Stomach (tissue), 9 donors: ENCODE results near the gene CHST13. TPM values are rescaled to one million over a fixed set of nuclear protein-coding genes. Genes with fewer than 3 reads are reported as not detected.

Experiments used
- DNase-seq, 2 donors: peaks; one replicate each; pipeline versions ENCODE4 v3.0.0 to v3.0.0-alpha.2; 2013 to 2019
- H3K27ac ChIP-seq, 5 donors: fragments of 200-600 bp in 4 of 5; sonication (generic) in 4 of 5; one replicate each; pipeline ENCODE4 v1.5.1; 2013 to 2019; ENCODE audit warnings: mild to moderate bottlenecking in 1 of 5, moderate library complexity in 1 of 5
- H3K27me3 ChIP-seq, 3 donors: fragments of 200-600 bp; sonication (generic); one replicate each; pipeline ENCODE4 v1.5.1; 2017 to 2019; ENCODE audit warnings: mixed run types in 1 of 3
- H3K36me3 ChIP-seq, 4 donors: fragments of 200-600 bp; sonication (generic); 1 replicate in 3 of 4; 2 replicates in 1 of 4; pipeline ENCODE4 v1.5.1; 2016 to 2019
- H3K4me1 ChIP-seq, 4 donors: fragments of 200-600 bp; sonication (generic); one replicate each; pipeline ENCODE4 v1.5.1; 2016 to 2019
- H3K4me3 ChIP-seq, 4 donors: fragments of 200-600 bp; sonication (generic) in 3 of 4; one replicate each; pipeline ENCODE4 v1.5.1; 2016 to 2019; ENCODE audit warnings: mild to moderate bottlenecking in 1 of 4
- H3K9me3 ChIP-seq, 4 donors: fragments of 200-600 bp; sonication (generic); one replicate each; pipeline ENCODE4 v1.5.1; 2016 to 2019
- CTCF ChIP-seq, 7 experiments: fragments of 450-650 bp in 4 of 7; fragments of 200-600 bp in 3 of 7; sonication (generic) in 3 of 7; IDR thresholded peaks; one replicate each; pipeline ENCODE4 v1.5.1; 2016 to 2019; ENCODE audit warnings: antibody characterized with exemption in 7 of 7, control low read depth in 2 of 7, mild to moderate bottlenecking in 1 of 7
- EP300 ChIP-seq: sonication (generic); formaldehyde crosslinking; IDR thresholded peaks from one replicate; pipeline ENCODE4 v1.6.1; 2017; ENCODE audit warnings: antibody characterized with exemption
- POLR2A ChIP-seq, 4 donors: fragments of 450-650 bp; IDR thresholded peaks; one replicate each; pipeline ENCODE4 v1.6.1; 2016; ENCODE audit warnings: antibody characterized with exemption in 4 of 4, control low read depth in 2 of 4, mild to moderate bottlenecking in 1 of 4, moderate library complexity in 1 of 4
- POLR2AphosphoS5 ChIP-seq, 3 donors: sonication (generic); formaldehyde crosslinking; IDR thresholded peaks; one replicate each; pipeline ENCODE4 v1.6.1; 2016; ENCODE audit warnings: antibody characterized with exemption in 3 of 3
- WGBS, 5 donors: extraction: QIAGEN DNeasy Blood & Tissue Kit in 3 of 5; methylation state at CpG; one replicate each; pipeline versions ENCODE4 v1.1.5 to v1.1.7; 2013 to 2018; 5-methylcytosine and 5-hydroxymethylcytosine counted together
- intact Hi-C: fragments of 100-400 bp; cut with DNase I; formaldehyde crosslinking; loops from one replicate; pipeline ENCODE4 v1.15.1; 2023; ENCODE audit warnings: low total_unique reads
- polyA plus RNA-seq, 3 donors: library from polyadenylated mRNA; stranded (reverse); fragments of 200-250 nt; gene quantifications; one replicate each; pipeline ENCODE4 v1.2.3, GENCODE V29; 2013
- total RNA-seq, 5 donors: library from RNA; depleted of rRNA; stranded (reverse); fragments of >200 nt; gene quantifications; one replicate each; pipeline versions ENCODE4 v1.1.0 to v1.2.3, GENCODE V29; 2014 to 2016
- donor health status: healthy with polysubstance abuse.
- donor health status: Bipolar disorder and iron deficiency.
- donor health status: healthy.

CHST13 gene
- total and polyA plus RNA-seq, 8 donors = 0.08 to 12.5 (median 1.0) TPM; not detected in 2

- no peaks in the 10 kb centered on the region for H3K36me3 ChIP-seq
- no peaks in the 10 kb centered on the region for H3K9me3 ChIP-seq
- H3K4me1 ChIP-seq = peaks cover 14 to 32% (median 18%) of the 10 kb centered on the region in 4 donors
- 71 to 82% (median 81%) methylated on average over 6 of the region's 6 CpGs for WGBS, 5 donors
- no peak overlapping the region for H3K27ac ChIP-seq
- no peak for TF ChIP-seq POLR2AphosphoS5 (IDR thresholded peaks at IDR 0.05)
- TF ChIP-seq POLR2A (IDR thresholded peaks at IDR 0.05) = no peak
- TF ChIP-seq EP300 = no peak
- no peak for DNase-seq
- no peak overlapping the region for H3K4me3 ChIP-seq
- intact Hi-C loops = no loop called here
- peaks cover 0 to 41% (median 20%) of the 10 kb centered on the region in 3 donors for H3K27me3 ChIP-seq
These were observed 3.7 kb downstream of the CHST13 start for GRCh38 chr3:126527455-126528211.

GRCh38 chr3:126528419-126528799 is 4.5 kb downstream of the CHST13 start:
- H3K4me3 ChIP-seq = no peak overlapping the region
- intact Hi-C loops = no loop called here
- DNase-seq = no peak
- WGBS, 5 donors = 69 to 82% (median 76%) methylated on average over 5 of the region's 5 CpGs
- H3K4me1 ChIP-seq = peaks cover 14 to 31% (median 18%) of the 10 kb centered on the region in 4 donors
- H3K36me3 ChIP-seq = no peaks in the 10 kb centered on the region
- no peaks in the 10 kb centered on the region for H3K9me3 ChIP-seq
- H3K27ac ChIP-seq = peak overlapping the region in 2 of 5 donors; percentile 16 to 70
- TF ChIP-seq EP300 (no peak), POLR2AphosphoS5 (IDR thresholded peaks at IDR 0.05) (no peak), POLR2A (IDR thresholded peaks at IDR 0.05) (no peak), CTCF (IDR thresholded peaks at IDR 0.05) (no peak)
- H3K27me3 ChIP-seq = peaks cover 0 to 33% (median 20%) of the 10 kb centered on the region in 3 donors

- H3K27ac ChIP-seq = peak overlapping the region in 2 of 5 donors; percentile 62 to 70
These were observed 5.0 kb downstream of the CHST13 start for GRCh38 chr3:126528800-126529541.

GRCh38 chr3:126529585-126530170 is 5.7 kb downstream of the CHST13 start:
- no peak for DNase-seq
- Histone ChIP-seq H3K27me3 (peaks cover 0 to 25% (median 8%) of the 10 kb centered on the region in 3 donors), H3K4me3 (no peak overlapping the region), H3K9me3 (no peaks in the 10 kb centered on the region), H3K36me3 (no peaks in the 10 kb centered on the region), H3K27ac (peak overlapping the region in 2 of 5 donors; percentile 62 to 70), H3K4me1 (peaks cover 3 to 18% (median 5%) of the 10 kb centered on the region in 4 donors)
- intact Hi-C loops = no loop called here
- WGBS, 5 donors = 65 to 76% (median 75%) methylated on average over 6 to 7 of the region's 7 CpGs
- TF ChIP-seq POLR2A (IDR thresholded peaks at IDR 0.05) (no peak), EP300 (no peak), POLR2AphosphoS5 (IDR thresholded peaks at IDR 0.05) (no peak), CTCF (IDR thresholded peaks at IDR 0.05) (no peak)

More at GRCh38 chr3:126528800-126529541, 5.0 kb downstream of the CHST13 start:
- intact Hi-C loops = no loop called here
- WGBS, 5 donors = 61 to 75% (median 67%) methylated on average over 4 to 14 of the region's 14 CpGs
- no peaks in the 10 kb centered on the region for H3K9me3 ChIP-seq
- H3K4me3 ChIP-seq = no peak overlapping the region
- H3K27me3 ChIP-seq = peaks cover 0 to 28% (median 15%) of the 10 kb centered on the region in 3 donors
- TF ChIP-seq CTCF (IDR thresholded peaks at IDR 0.05) (no peak), EP300 (no peak), POLR2A (IDR thresholded peaks at IDR 0.05) (no peak), POLR2AphosphoS5 (IDR thresholded peaks at IDR 0.05) (no peak)
- no peaks in the 10 kb centered on the region for H3K36me3 ChIP-seq
- H3K4me1 ChIP-seq = peaks cover 10 to 25% (median 12%) of the 10 kb centered on the region in 4 donors
- peak in 1 of 2 donors; percentile 73 for DNase-seq
